Tibial nerve (tissue), 4 donors: ENCODE data around the gene DCAF16. TPM values are rescaled to one million over a fixed set of nuclear protein-coding genes. Genes with fewer than 3 reads are reported as not detected.

Experiments used
- DNase-seq, 2 donors: peaks; one replicate each; pipeline ENCODE4 v3.0.0-alpha.2; 2019; ENCODE audit warnings: low spot score in 2 of 2
- H3K27ac ChIP-seq, 4 donors: fragments of 200-600 bp; sonication (generic) in 3 of 4; one replicate each; pipeline ENCODE4 v1.5.1; 2017 to 2019; ENCODE audit warnings: mild to moderate bottlenecking in 1 of 4
- H3K27me3 ChIP-seq, 2 donors: fragments of 200-600 bp; sonication (generic) in 1 of 2; one replicate each; pipeline versions ENCODE4 v1.5.1 to v1.6.0; 2017 to 2019
- H3K36me3 ChIP-seq, 3 donors: fragments of 200-600 bp; sonication (generic); one replicate each; pipeline ENCODE4 v1.5.1; 2018 to 2019
- H3K4me1 ChIP-seq, 4 donors: fragments of 200-600 bp; sonication (generic) in 3 of 4; one replicate each; pipeline ENCODE4 v1.5.1; 2017 to 2019
- H3K4me3 ChIP-seq, 4 donors: fragments of 200-600 bp; sonication (generic) in 3 of 4; one replicate each; pipeline ENCODE4 v1.5.1; 2017 to 2019; ENCODE audit warnings: mild to moderate bottlenecking in 1 of 4, moderate library complexity in 1 of 4
- H3K9me3 ChIP-seq, 4 donors: fragments of 200-600 bp; sonication (generic) in 3 of 4; one replicate each; pipeline ENCODE4 v1.5.1; 2017 to 2019
- CTCF ChIP-seq, 5 experiments: fragments of 200-600 bp in 3 of 5; fragments of 450-650 bp in 2 of 5; sonication (generic) in 3 of 5; IDR thresholded peaks; one replicate each; pipeline ENCODE4 v1.5.1; 2016 to 2019; ENCODE audit warnings: antibody characterized with exemption in 5 of 5, mild to moderate bottlenecking in 3 of 5, moderate library complexity in 2 of 5
- EP300 ChIP-seq, 2 donors: sonication (generic); formaldehyde crosslinking; IDR thresholded peaks; one replicate each; pipeline ENCODE4 v1.6.1; 2017; ENCODE audit warnings: antibody characterized with exemption in 2 of 2, mild to moderate bottlenecking in 1 of 2
- POLR2A ChIP-seq, 2 donors: fragments of 450-650 bp; IDR thresholded peaks; one replicate each; pipeline ENCODE4 v1.6.1; 2017; ENCODE audit warnings: antibody characterized with exemption in 2 of 2, mild to moderate bottlenecking in 2 of 2, moderate library complexity in 2 of 2
- WGBS, 2 donors: methylation state at CpG; one replicate each; pipeline ENCODE4 v1.1.5; 2018; 5-methylcytosine and 5-hydroxymethylcytosine counted together
- total RNA-seq, 4 donors: library from RNA; depleted of rRNA; stranded (reverse); fragments of >200 nt; gene quantifications; one replicate each; pipeline ENCODE4 v1.1.0, GENCODE V29; 2016

Gene DCAF16
- total RNA-seq, 4 donors from 2014 or later: 27.1 to 43.2 (median 28.8) TPM

- no peak overlapping the region for H3K27ac ChIP-seq
- no peaks in the 10 kb centered on the region for H3K27me3 ChIP-seq
- no peaks in the 10 kb centered on the region for H3K4me1 ChIP-seq
- H3K9me3 ChIP-seq: peaks cover 0 to 6% (median 0%) of the 10 kb centered on the region in 4 donors
- no peak for DNase-seq
- 89 to 95% methylated on average over 2 of the region's 2 CpGs for WGBS, 2 donors
- TF ChIP-seq POLR2A (IDR thresholded peaks at IDR 0.05) (no peak), CTCF (IDR thresholded peaks at IDR 0.05) (no peak), EP300 (IDR thresholded peaks at IDR 0.05) (no peak)
- H3K36me3 ChIP-seq: peaks cover 0 to 6% (median 0%) of the 10 kb centered on the region in 3 donors
- no peak overlapping the region for H3K4me3 ChIP-seq
Measured at GRCh38 chr4:17846266-17846665, 35.7 kb upstream of the DCAF16 start.

- TF ChIP-seq POLR2A (IDR thresholded peaks at IDR 0.05) (no peak), EP300 (IDR thresholded peaks at IDR 0.05) (no peak), CTCF (IDR thresholded peaks at IDR 0.05) (no peak)
- Histone ChIP-seq H3K27ac (no peak overlapping the region), H3K9me3 (no peaks in the 10 kb centered on the region), H3K27me3 (no peaks in the 10 kb centered on the region), H3K4me3 (no peak overlapping the region), H3K36me3 (no peaks in the 10 kb centered on the region), H3K4me1 (no peaks in the 10 kb centered on the region)
- WGBS, 2 donors: 63 to 73% methylated on average over 1 of the region's 1 CpG
- no peak for DNase-seq
Measured at GRCh38 chr4:17823871-17824669, 13.5 kb upstream of the DCAF16 start.

- DNase-seq: no peak
- no peak overlapping the region for H3K4me3 ChIP-seq
- H3K9me3 ChIP-seq: no peaks in the 10 kb centered on the region
- no peak overlapping the region for H3K27ac ChIP-seq
- TF ChIP-seq POLR2A (IDR thresholded peaks at IDR 0.05) (no peak), CTCF (IDR thresholded peaks at IDR 0.05) (peak; percentile 39 to 63 (median 50))
- no peaks in the 10 kb centered on the region for H3K36me3 ChIP-seq
- H3K27me3 ChIP-seq: no peaks in the 10 kb centered on the region
- no peaks in the 10 kb centered on the region for H3K4me1 ChIP-seq
- 47 to 50% methylated on average over 5 of the region's 5 CpGs for WGBS, 2 donors
Measured at GRCh38 chr4:17817027-17817426, 6.5 kb upstream of the DCAF16 start.

- H3K4me1 ChIP-seq: peaks cover 0 to 7% (median 2%) of the 10 kb centered on the region in 4 donors
- H3K4me3 ChIP-seq: no peak overlapping the region
- H3K27me3 ChIP-seq: no peaks in the 10 kb centered on the region
- DNase-seq: no peak
- H3K9me3 ChIP-seq: no peaks in the 10 kb centered on the region
- H3K36me3 ChIP-seq: no peaks in the 10 kb centered on the region
- WGBS, 2 donors: 96% methylated on average over 12 of the region's 12 CpGs
- no peak overlapping the region for H3K27ac ChIP-seq
- TF ChIP-seq POLR2A (IDR thresholded peaks at IDR 0.05) (no peak), EP300 (IDR thresholded peaks at IDR 0.05) (no peak), CTCF (IDR thresholded peaks at IDR 0.05) (no peak)
Measured at GRCh38 chr4:17816142-17816541, 5.6 kb upstream of the DCAF16 start.

GRCh38 chr4:17814140-17814539 lies 3.6 kb upstream of the DCAF16 start:
- DNase-seq: no peak
- H3K4me3 ChIP-seq: no peak overlapping the region
- TF ChIP-seq CTCF (IDR thresholded peaks at IDR 0.05): no peak
- no peaks in the 10 kb centered on the region for H3K9me3 ChIP-seq
- H3K27me3 ChIP-seq: no peaks in the 10 kb centered on the region
- H3K4me1 ChIP-seq: peaks cover 2 to 18% (median 5%) of the 10 kb centered on the region in 4 donors
- WGBS, 2 donors: 72 to 79% methylated on average over 3 of the region's 3 CpGs
- no peak overlapping the region for H3K27ac ChIP-seq
- no peaks in the 10 kb centered on the region for H3K36me3 ChIP-seq
